ENCODE data around the gene LRCH1.
A peak's percentile ranks its signal among the peaks of the same experiment; 100 is the strongest.

The LRCH1 gene

DNA sequence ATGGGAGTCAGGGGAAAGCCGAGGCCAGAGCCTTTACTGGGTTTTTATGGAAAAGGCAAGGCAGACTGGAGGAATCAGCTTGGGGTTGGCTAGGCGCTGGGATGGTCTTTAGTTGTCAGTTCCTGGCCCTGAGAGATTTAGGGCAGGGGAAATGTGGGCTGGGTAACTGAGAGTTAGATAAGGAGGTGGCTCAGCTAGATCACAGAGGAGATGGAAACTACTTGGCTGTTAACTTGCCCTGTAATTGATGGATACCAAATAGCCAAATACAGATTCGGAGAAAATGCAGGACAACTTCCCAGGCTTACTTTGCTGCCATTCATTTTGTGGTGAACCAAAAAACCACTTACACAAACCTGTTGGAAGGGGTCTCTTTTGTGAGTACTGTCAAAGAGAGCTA is 54.0 kb downstream of the LRCH1 start:
- TF ChIP-seq, protein P1, sequence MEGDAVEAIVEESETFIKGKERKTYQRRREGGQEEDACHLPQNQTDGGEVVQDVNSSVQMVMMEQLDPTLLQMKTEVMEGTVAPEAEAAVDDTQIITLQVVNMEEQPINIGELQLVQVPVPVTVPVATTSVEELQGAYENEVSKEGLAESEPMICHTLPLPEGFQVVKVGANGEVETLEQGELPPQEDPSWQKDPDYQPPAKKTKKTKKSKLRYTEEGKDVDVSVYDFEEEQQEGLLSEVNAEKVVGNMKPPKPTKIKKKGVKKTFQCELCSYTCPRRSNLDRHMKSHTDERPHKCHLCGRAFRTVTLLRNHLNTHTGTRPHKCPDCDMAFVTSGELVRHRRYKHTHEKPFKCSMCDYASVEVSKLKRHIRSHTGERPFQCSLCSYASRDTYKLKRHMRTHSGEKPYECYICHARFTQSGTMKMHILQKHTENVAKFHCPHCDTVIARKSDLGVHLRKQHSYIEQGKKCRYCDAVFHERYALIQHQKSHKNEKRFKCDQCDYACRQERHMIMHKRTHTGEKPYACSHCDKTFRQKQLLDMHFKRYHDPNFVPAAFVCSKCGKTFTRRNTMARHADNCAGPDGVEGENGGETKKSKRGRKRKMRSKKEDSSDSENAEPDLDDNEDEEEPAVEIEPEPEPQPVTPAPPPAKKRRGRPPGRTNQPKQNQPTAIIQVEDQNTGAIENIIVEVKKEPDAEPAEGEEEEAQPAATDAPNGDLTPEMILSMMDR (conservative IDR thresholded peaks at IDR 0.05; ENCODE audit: control insufficient read depth, insufficient read depth, low read depth, low read length) = no peak
- H3K4me3 ChIP-seq (ENCODE audit: control insufficient read depth, low read depth, low read length) = no peak overlapping the region
- DNase-seq (ENCODE audit: low read depth) = no peak

DNA sequence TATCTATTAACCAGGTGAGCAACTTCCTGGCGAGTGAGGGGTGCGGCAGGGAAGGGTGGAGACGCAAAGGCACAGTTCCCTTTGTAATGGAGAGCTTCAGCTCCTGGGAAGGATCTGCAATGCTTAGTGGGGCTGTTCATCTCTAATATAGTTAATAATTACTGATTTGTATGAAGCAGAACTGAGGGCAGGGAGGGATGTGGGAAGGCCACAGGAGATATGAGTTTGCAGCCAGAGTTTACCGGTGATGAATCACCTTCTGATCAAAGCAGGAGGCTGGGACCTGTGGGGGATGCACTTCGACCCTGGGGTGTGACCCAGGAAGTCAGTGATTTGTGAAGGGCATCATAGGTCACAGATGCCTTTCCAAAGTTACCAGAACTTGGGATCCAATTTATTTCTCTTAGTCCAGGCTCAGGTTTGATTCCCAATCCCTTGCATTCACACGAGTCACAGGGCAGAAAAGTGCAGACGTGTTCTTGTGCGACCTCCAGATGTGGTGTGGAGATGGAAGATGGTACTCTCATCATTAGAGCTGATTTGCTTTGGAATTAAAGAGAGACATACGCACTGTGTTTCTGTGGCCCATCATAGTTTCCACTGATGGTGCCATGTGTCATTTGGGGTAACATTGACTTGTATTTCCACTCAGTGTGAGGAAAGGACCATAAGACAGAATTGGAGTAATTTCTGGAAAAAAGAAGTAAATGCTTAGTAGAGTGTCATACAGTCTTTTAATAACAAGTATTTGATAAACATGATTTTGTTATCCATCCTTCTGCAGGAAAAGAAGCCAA is 55.0 kb downstream of the LRCH1 start:
- TF ChIP-seq, protein P1 (conservative IDR thresholded peaks at IDR 0.05; ENCODE audit: control insufficient read depth, insufficient read depth, low read depth, low read length) = no peak
- DNase-seq (ENCODE audit: low read depth) = no peak
- no peak overlapping the region for H3K4me3 ChIP-seq (ENCODE audit: control insufficient read depth, low read depth, low read length)

DNA sequence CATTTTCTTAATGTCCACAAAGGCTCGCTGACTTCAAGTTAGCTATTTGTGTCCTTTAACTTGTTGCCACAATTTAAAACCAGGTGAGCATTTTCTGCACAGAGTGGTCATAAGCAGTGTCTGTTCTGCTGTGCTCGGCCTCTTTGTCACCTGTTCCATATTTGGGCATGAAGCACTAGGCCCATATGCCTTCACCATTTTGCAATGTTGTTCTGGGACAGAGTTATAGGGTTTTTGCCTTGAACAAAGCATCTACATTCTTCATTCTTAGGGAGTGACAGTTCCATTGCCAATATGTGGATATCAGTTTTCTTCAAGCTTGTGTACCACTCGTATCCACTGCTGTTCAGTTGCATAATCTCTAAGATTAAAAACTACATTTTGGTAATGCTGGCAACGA is 56.1 kb downstream of the LRCH1 start:
- no peak overlapping the region for H3K4me3 ChIP-seq (ENCODE audit: control insufficient read depth, low read depth, low read length)
- TF ChIP-seq, protein P1 (conservative IDR thresholded peaks at IDR 0.05; ENCODE audit: control insufficient read depth, insufficient read depth, low read depth, low read length) = no peak
- no peak for DNase-seq (ENCODE audit: low read depth)

DNA sequence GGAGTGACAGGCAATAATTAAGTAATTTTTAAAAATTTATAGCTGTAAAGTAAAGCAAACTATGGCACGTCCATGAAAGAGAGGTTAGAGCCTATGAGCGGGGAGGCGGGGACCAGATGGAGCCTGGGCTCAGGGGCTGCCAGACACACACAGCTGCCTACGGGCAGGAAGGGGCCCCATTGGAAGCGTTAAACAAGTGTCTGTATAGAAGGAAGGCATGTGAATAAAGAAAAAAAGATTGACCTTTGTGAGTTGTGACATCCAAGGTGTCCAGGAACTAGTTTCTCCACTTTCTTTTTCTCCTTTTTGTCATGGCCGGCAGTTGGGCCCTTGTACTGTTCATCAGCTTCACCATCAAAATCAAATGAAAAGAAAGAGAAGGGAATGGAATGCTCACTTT is 56.8 kb downstream of the LRCH1 start:
- TF ChIP-seq, protein P1 (conservative IDR thresholded peaks at IDR 0.05; ENCODE audit: control insufficient read depth, insufficient read depth, low read depth, low read length) = no peak
- DNase-seq (ENCODE audit: low read depth) = no peak
- H3K4me3 ChIP-seq (ENCODE audit: control insufficient read depth, low read depth, low read length) = no peak overlapping the region

DNA sequence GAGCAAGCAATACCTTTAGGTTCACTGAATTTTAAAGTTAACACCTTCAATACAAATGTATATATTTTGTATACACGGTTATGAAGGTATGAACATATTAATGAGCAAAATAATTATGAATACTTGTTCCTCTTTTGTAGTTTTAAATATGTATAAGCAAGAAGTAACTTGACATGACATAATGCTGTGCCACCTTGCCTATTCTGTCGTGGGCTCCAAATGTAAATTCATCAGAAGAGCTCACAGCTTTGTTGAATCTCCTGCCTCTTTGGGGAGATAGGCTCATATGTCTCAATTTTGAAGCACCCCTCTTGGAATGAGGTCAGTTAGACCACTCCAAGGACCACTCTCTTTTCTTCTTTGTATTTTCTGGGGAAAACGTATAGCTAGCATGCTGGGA is 59.3 kb downstream of the LRCH1 start:
- TF ChIP-seq, protein P1 (conservative IDR thresholded peaks at IDR 0.05; ENCODE audit: control insufficient read depth, insufficient read depth, low read depth, low read length) = no peak
- no peak for DNase-seq (ENCODE audit: low read depth)
- H3K4me3 ChIP-seq (ENCODE audit: control insufficient read depth, low read depth, low read length) = no peak overlapping the region

DNA sequence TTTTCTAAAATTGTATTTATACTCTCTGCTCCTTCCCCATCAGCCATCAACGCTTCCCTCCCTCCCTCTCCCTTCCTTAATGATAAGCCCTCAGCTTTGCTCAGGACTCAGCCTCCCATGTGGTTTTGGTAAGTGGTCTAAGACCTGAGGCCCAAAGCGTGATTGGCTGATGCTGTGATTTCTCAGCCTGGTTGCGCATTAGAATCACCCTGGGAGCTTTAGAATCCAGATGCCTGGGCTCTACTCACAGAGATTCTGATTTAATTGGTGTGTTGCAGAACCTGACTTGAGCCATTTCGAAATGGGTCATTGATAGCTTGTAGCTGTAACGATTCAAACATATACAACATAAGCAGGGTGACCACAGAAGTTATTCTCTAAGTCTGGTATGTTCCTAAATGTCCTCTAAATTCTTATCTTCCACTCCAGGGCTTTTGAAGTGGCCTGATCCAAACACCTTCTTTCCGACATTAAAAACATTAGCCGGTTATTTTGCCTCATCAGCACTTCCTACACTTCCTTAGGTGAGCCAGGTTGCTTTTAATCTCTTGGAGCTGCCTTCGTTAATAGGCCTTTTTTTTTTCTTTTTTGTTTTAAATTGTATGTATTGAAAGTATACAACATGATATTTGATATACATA is 60.6 kb downstream of the LRCH1 start:
- TF ChIP-seq, protein P1 (conservative IDR thresholded peaks at IDR 0.05; ENCODE audit: control insufficient read depth, insufficient read depth, low read depth, low read length) = no peak
- DNase-seq (ENCODE audit: low read depth) = peak; percentile 14
- H3K4me3 ChIP-seq (ENCODE audit: control insufficient read depth, low read depth, low read length) = no peak overlapping the region

All from fibroblast of mammary gland (primary cell).